CD1c-positive myeloid dendritic cell (primary cell): ENCODE results near the gene NCCRP1.
A peak's percentile ranks its signal among the peaks of the same experiment; 100 is the strongest.
"Not testable (repeated sequence)": the region's sequence is repeated elsewhere in the genome, so short reads cannot be mapped to it uniquely, and the experiment has no call there.

ENCODE experiments used
- DNase-seq: peaks from one replicate; pipeline ENCODE4 v3.0.0-alpha.2; 2016; ENCODE audit errors: extremely low spot score

NCCRP1 gene

GRCh38 chr19:39208175-39208795 is 11.5 kb downstream of the NCCRP1 start:
- no peak for DNase-seq

GRCh38 chr19:39209196-39209595 is 12.4 kb downstream of the NCCRP1 start:
- no peak for DNase-seq

GRCh38 chr19:39211731-39212374 is 15.1 kb downstream of the NCCRP1 start:
- DNase-seq = no peak

GRCh38 chr19:39212375-39212742 is 15.6 kb downstream of the NCCRP1 start:
- peak; percentile 66 for DNase-seq

GRCh38 chr19:39215323-39215722 is 18.6 kb downstream of the NCCRP1 start:
- not testable (repeated sequence) for DNase-seq

GRCh38 chr19:39217094-39217493 is 20.3 kb downstream of the NCCRP1 start:
- no peak for DNase-seq

- DNase-seq = no peak
Observed at GRCh38 chr19:39218230-39219007, 21.7 kb downstream of the NCCRP1 start.

- DNase-seq = not testable (repeated sequence)
Observed at GRCh38 chr19:39219108-39219507, 22.3 kb downstream of the NCCRP1 start.

- DNase-seq = peak; percentile 10
Observed at GRCh38 chr19:39223703-39224279, 27.0 kb downstream of the NCCRP1 start.

- no peak for DNase-seq
Observed at GRCh38 chr19:39224910-39225309, 28.1 kb downstream of the NCCRP1 start.

GRCh38 chr19:39230096-39230764 is 33.5 kb downstream of the NCCRP1 start:
- no peak for DNase-seq

GRCh38 chr19:39232708-39233107 is 35.9 kb downstream of the NCCRP1 start:
- DNase-seq = no peak

GRCh38 chr19:39236527-39236926 is 39.8 kb downstream of the NCCRP1 start:
- no peak for DNase-seq

GRCh38 chr19:39237200-39238184 is 40.7 kb downstream of the NCCRP1 start:
- DNase-seq = no peak

GRCh38 chr19:39238209-39238608 is 41.4 kb downstream of the NCCRP1 start:
- DNase-seq = no peak

GRCh38 chr19:39238944-39239343 is 42.2 kb downstream of the NCCRP1 start:
- no peak for DNase-seq

GRCh38 chr19:39240421-39240820 is 43.7 kb downstream of the NCCRP1 start:
- no peak for DNase-seq

GRCh38 chr19:39243741-39244140 is 47.0 kb downstream of the NCCRP1 start:
- not testable (repeated sequence) for DNase-seq

GRCh38 chr19:39244410-39245100 is 47.8 kb downstream of the NCCRP1 start, which contains the start of gene IFNL3:
IFNL3 (minus strand) TSS chr19:39245006; CDS start chr19:39244967, 39 bp downstream.
- not testable (repeated sequence) for DNase-seq

GRCh38 chr19:39245166-39245565 is 48.4 kb downstream of the NCCRP1 start:
- not testable (repeated sequence) for DNase-seq
